SH-SY5Y (cell line): ENCODE measurements around the gene POLR2A.

Experiments used
- GATA2 ChIP-seq: IDR thresholded peaks from 2 replicates; pipeline ENCODE4 v1.6.1; 2011; ENCODE audit warnings: mild to moderate bottlenecking, low read depth, low read length
- GATA3 ChIP-seq: IDR thresholded peaks from 2 replicates; pipeline ENCODE4 v1.6.1; 2011; ENCODE audit warnings: low read depth, mild to moderate bottlenecking, low read length, moderate library complexity

GRCh38 chr17:7438656-7439460, 45.3 kb upstream of the POLR2A start:
- TF ChIP-seq GATA2 = no peak
- TF ChIP-seq GATA3 = no peak
